ENCODE results near the gene KMT2D.

DNA sequence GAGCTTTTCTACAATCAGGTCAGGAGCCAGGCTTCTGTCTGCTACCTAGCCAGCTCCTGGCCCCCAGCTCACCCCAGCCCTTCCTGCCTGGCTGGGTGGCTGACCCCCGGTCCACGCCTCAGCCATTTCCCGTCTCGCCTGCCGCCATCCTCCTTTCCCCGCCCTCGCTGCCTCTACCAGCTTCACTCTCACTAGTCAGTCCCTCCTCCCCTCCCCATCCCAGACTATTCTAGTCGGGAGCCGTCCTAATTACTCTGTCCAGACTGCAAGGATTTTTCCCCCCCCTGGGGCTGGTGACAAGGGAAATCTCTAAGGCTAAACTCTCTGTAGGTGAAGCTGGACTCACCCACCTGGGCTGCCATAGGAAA lies 33.2 kb upstream of the KMT2D start:
- TF ChIP-seq BHLHE40 (IDR thresholded peaks at IDR 0.05; ENCODE audit: borderline replicate concordance) (no peak), ZNF384 (IDR thresholded peaks at IDR 0.05) (no peak), HDGF (IDR thresholded peaks at IDR 0.05; ENCODE audit: borderline replicate concordance) (no peak), FOXM1 (IDR thresholded peaks at IDR 0.05; ENCODE audit: borderline replicate concordance) (no peak), ARNT (IDR thresholded peaks at IDR 0.05) (no peak), SP1 (IDR thresholded peaks at IDR 0.05) (no peak), LEF1 (IDR thresholded peaks at IDR 0.05; ENCODE audit: borderline replicate concordance) (no peak), FOXA1 (IDR thresholded peaks at IDR 0.05) (no peak), SUZ12 (IDR thresholded peaks at IDR 0.05) (no peak)
- TF ChIP-seq, protein P1, sequence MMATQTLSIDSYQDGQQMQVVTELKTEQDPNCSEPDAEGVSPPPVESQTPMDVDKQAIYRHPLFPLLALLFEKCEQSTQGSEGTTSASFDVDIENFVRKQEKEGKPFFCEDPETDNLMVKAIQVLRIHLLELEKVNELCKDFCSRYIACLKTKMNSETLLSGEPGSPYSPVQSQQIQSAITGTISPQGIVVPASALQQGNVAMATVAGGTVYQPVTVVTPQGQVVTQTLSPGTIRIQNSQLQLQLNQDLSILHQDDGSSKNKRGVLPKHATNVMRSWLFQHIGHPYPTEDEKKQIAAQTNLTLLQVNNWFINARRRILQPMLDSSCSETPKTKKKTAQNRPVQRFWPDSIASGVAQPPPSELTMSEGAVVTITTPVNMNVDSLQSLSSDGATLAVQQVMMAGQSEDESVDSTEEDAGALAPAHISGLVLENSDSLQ (IDR thresholded peaks at IDR 0.05): no peak

Measured in HEK293T (cell line).